Bronchial epithelial cell (primary cell): ENCODE measurements around the gene CFDP1. TPM values are rescaled to one million over a fixed set of nuclear protein-coding genes. Genes with fewer than 3 reads are reported as not detected.

Source experiments
- DNase-seq: peaks from one replicate; pipeline ENCODE4 v3.0.0-alpha.2; 2010; ENCODE audit warnings: low read depth
- FAIRE-seq: peaks from 2 replicates; lab custom pipeline; 2011; peaks lifted over from hg19 to GRCh38; lab: Jason Lieb, UNC
- H3K27me3 ChIP-seq: 2 replicates; pipeline ENCODE4 v1.5.1; 2011; ENCODE audit warnings: low read length; ENCODE audit not compliant: control insufficient read depth, insufficient read depth
- H3K36me3 ChIP-seq: 2 replicates; pipeline ENCODE4 v1.5.1; 2011; ENCODE audit warnings: low read length; ENCODE audit not compliant: control insufficient read depth, insufficient read depth
- H3K4me3 ChIP-seq: 2 replicates; pipeline ENCODE4 v1.5.1; 2011; ENCODE audit warnings: mild to moderate bottlenecking, low read depth, low read length, control low read depth
- CTCF ChIP-seq: IDR thresholded peaks from 2 replicates; pipeline ENCODE4 v1.5.1; 2011; ENCODE audit warnings: mild to moderate bottlenecking, moderate library complexity, low read length, control low read depth, inconsistent platforms; ENCODE audit not compliant: insufficient read depth, severe bottlenecking
- total RNA-seq: library from RNA; depleted of rRNA; stranded (reverse); fragments of >200 nt; gene quantifications from 2 replicates; pipeline ENCODE4 v1.2.1, GENCODE V29; 2014

Gene CFDP1
- total RNA-seq, 1 donor from 2014 or later, result 46.6 TPM

GRCh38 chr16:75244225-75244809, 189.0 kb downstream of the CFDP1 start:
- DNase-seq, result no peak

More at GRCh38 chr16:75244225-75244809, 189.0 kb downstream of the CFDP1 start:
- no peak for FAIRE-seq
- Histone ChIP-seq H3K4me3 (no peak overlapping the region), H3K27me3 (no peaks in the 10 kb centered on the region), H3K36me3 (peaks cover 33% of the 10 kb centered on the region)
- no peak for TF ChIP-seq CTCF

Other genes with a start within 250 kb of the CFDP1 start
- gene CTRB2, start 226.3 kb downstream of the CFDP1 start, total RNA-seq, result not detected in 2 replicates
- gene CTRB1, start 214.5 kb downstream of the CFDP1 start, total RNA-seq, result not detected in 2 replicates
- gene BCAR1, start 181.9 kb downstream of the CFDP1 start, total RNA-seq, result 32.5 and 44.2 TPM in 2 replicates
- 28.2 and 33.2 TPM in 2 replicates for gene TMEM170A, start 31.2 kb upstream of the CFDP1 start, total RNA-seq
- gene CHST6, start 61.9 kb upstream of the CFDP1 start, total RNA-seq, result 1.3 and 6.4 TPM in 2 replicates
- not detected in 2 replicates for gene CHST5, start 102.6 kb upstream of the CFDP1 start, total RNA-seq
- 5.2 and 9.7 TPM in 2 replicates for gene TMEM231, start 122.7 kb upstream of the CFDP1 start, total RNA-seq
- gene GABARAPL2, start 132.9 kb upstream of the CFDP1 start, total RNA-seq, result 27.6 and 32.0 TPM in 2 replicates
- gene ADAT1, start 189.8 kb upstream of the CFDP1 start, total RNA-seq, result 55.4 and 67.9 TPM in 2 replicates
- 123 and 210 TPM in 2 replicates for gene KARS1, start 214.2 kb upstream of the CFDP1 start, total RNA-seq
- gene TERF2IP, start 214.3 kb upstream of the CFDP1 start, total RNA-seq, result 21.6 and 24.6 TPM in 2 replicates
- not detected in 2 replicates for gene CPHXL2, start 243.5 kb upstream of the CFDP1 start, total RNA-seq